ENCODE results near the gene PRSS36. TPM values are rescaled to one million over a fixed set of nuclear protein-coding genes. Genes with fewer than 3 reads are reported as not detected.
A peak's percentile ranks its signal among the peaks of the same experiment; 100 is the strongest.

Gene PRSS36
- total RNA-seq, 1 experiment from 2014 or later = 4.1 TPM

- peaks cover 95% of the 10 kb centered on the region for H4K20me1 ChIP-seq (ENCODE audit: insufficient read depth)
- no peak for TF ChIP-seq EZH2 (IDR thresholded peaks at IDR 0.05; ENCODE audit: low read depth)
- TF ChIP-seq CTCF (conservative IDR thresholded peaks at IDR 0.05) = no peak
- H3K9me3 ChIP-seq (ENCODE audit: insufficient read depth, low read depth) = no peaks in the 10 kb centered on the region
- H3K9me2 ChIP-seq (ENCODE audit: insufficient read depth) = no peaks in the 10 kb centered on the region
- H3K79me2 ChIP-seq (ENCODE audit: low read depth) = peaks cover 98% of the 10 kb centered on the region
- peaks cover 85% of the 10 kb centered on the region for H3F3A ChIP-seq (ENCODE audit: insufficient read depth, low read depth)
- H3K4me3 ChIP-seq = no peak overlapping the region
- H2AFZ ChIP-seq = no peak overlapping the region
- peaks cover 16% of the 10 kb centered on the region for H3K4me1 ChIP-seq (replicated peaks; ENCODE audit: insufficient read depth)
- intact Hi-C loops (cut with micrococcal nuclease; ENCODE audit: unreplicated experiment) = no loop called here
- H3K4me2 ChIP-seq = no peak overlapping the region
- no TSS peak for BruUV-seq (replicated peaks)
- POLR2A ChIA-PET (ENCODE audit: unreplicated experiment) = interaction anchor here (0.6 kb wide), 1 partner anchor 287 kb away, joined by 8 read pairs; the partner anchor contains the start of gene TGFB1I1
- H3K36me3 ChIP-seq (ENCODE audit: low read depth) = peaks cover 85% of the 10 kb centered on the region
- no peak for DNase-seq
- no peaks in the 10 kb centered on the region for H3K27me3 ChIP-seq (ENCODE audit: insufficient read depth, low read depth)
- no peak overlapping the region for H3K27ac ChIP-seq
- CTCF ChIA-PET = no interaction called here
Observed at GRCh38 chr16:31184888-31185287, 35.0 kb upstream of the PRSS36 start.

- no peak overlapping the region for H3K4me3 ChIP-seq
- CTCF ChIA-PET = interaction anchor here (0.5 kb wide), 1 partner anchor 675 kb away, joined by 3 read pairs; no protein-coding TSS in a partner anchor
- H2AFZ ChIP-seq = no peak overlapping the region
- H3F3A ChIP-seq (ENCODE audit: insufficient read depth, low read depth) = peaks cover 73% of the 10 kb centered on the region
- no peak for DNase-seq
- H3K79me2 ChIP-seq (ENCODE audit: low read depth) = peaks cover 93% of the 10 kb centered on the region
- BruUV-seq (replicated peaks) = no TSS peak
- H3K27ac ChIP-seq = no peak overlapping the region
- intact Hi-C loops (cut with micrococcal nuclease; ENCODE audit: unreplicated experiment) = no loop called here
- H3K36me3 ChIP-seq (ENCODE audit: low read depth) = peaks cover 73% of the 10 kb centered on the region
- H3K4me2 ChIP-seq = 0 out of 2 replicates have a peak overlapping the region, but pooled peaks have one; percentile 91
- no peaks in the 10 kb centered on the region for H3K27me3 ChIP-seq (ENCODE audit: insufficient read depth, low read depth)
- peaks cover 84% of the 10 kb centered on the region for H4K20me1 ChIP-seq (ENCODE audit: insufficient read depth)
- TF ChIP-seq CTCF (conservative IDR thresholded peaks at IDR 0.05) = no peak
- TF ChIP-seq EZH2 (IDR thresholded peaks at IDR 0.05; ENCODE audit: low read depth) = no peak
- H3K4me1 ChIP-seq (replicated peaks; ENCODE audit: insufficient read depth) = peaks cover 21% of the 10 kb centered on the region
- POLR2A ChIA-PET (ENCODE audit: unreplicated experiment) = interaction anchor here (0.6 to 0.7 kb wide), 5 partner anchors 15 to 288 kb away, joined by 3 to 8 read pairs (median 4); partner anchors contain the start of genes KAT8 and TGFB1I1
- H3K9me2 ChIP-seq (ENCODE audit: insufficient read depth) = no peaks in the 10 kb centered on the region
- H3K9me3 ChIP-seq (ENCODE audit: insufficient read depth, low read depth) = no peaks in the 10 kb centered on the region
Observed at GRCh38 chr16:31183432-31184428, 33.9 kb upstream of the PRSS36 start.

GRCh38 chr16:31182391-31182790, 32.5 kb upstream of the PRSS36 start:
- Histone ChIP-seq H3K27me3 (ENCODE audit: insufficient read depth, low read depth) (no peaks in the 10 kb centered on the region), H3K79me2 (ENCODE audit: low read depth) (peaks cover 84% of the 10 kb centered on the region), H4K20me1 (ENCODE audit: insufficient read depth) (peaks cover 70% of the 10 kb centered on the region), H3K27ac (no peak overlapping the region), H3K4me3 (peak overlapping the region; percentile 83), H3K36me3 (ENCODE audit: low read depth) (peaks cover 60% of the 10 kb centered on the region), H3K4me1 (replicated peaks; ENCODE audit: insufficient read depth) (peaks cover 22% of the 10 kb centered on the region), H3F3A (ENCODE audit: insufficient read depth, low read depth) (peaks cover 60% of the 10 kb centered on the region), H2AFZ (no peak overlapping the region), H3K4me2 (peak overlapping the region; percentile 91), H3K9me2 (ENCODE audit: insufficient read depth) (no peaks in the 10 kb centered on the region), H3K9me3 (ENCODE audit: insufficient read depth, low read depth) (no peaks in the 10 kb centered on the region)
- no peak for TF ChIP-seq CTCF (conservative IDR thresholded peaks at IDR 0.05)
- no peak for TF ChIP-seq EZH2 (IDR thresholded peaks at IDR 0.05; ENCODE audit: low read depth)
- ChIA-PET POLR2A (ENCODE audit: unreplicated experiment) (interaction anchor here (0.7 kb wide), 2 partner anchors 71 to 316 kb away, joined by 3 to 7 read pairs; no protein-coding TSS in a partner anchor), CTCF (no interaction called here)
- BruUV-seq (replicated peaks) = no TSS peak
- no peak for DNase-seq
- intact Hi-C loops (cut with micrococcal nuclease; ENCODE audit: unreplicated experiment) = no loop called here

All from PC-9 (cell line).